ENCODE measurements around the gene EXOC1. TPM values are rescaled to one million over a fixed set of nuclear protein-coding genes. Genes with fewer than 3 reads are reported as not detected.
A peak's percentile ranks its signal among the peaks of the same experiment; 100 is the strongest.

EXOC1 gene, protein sequence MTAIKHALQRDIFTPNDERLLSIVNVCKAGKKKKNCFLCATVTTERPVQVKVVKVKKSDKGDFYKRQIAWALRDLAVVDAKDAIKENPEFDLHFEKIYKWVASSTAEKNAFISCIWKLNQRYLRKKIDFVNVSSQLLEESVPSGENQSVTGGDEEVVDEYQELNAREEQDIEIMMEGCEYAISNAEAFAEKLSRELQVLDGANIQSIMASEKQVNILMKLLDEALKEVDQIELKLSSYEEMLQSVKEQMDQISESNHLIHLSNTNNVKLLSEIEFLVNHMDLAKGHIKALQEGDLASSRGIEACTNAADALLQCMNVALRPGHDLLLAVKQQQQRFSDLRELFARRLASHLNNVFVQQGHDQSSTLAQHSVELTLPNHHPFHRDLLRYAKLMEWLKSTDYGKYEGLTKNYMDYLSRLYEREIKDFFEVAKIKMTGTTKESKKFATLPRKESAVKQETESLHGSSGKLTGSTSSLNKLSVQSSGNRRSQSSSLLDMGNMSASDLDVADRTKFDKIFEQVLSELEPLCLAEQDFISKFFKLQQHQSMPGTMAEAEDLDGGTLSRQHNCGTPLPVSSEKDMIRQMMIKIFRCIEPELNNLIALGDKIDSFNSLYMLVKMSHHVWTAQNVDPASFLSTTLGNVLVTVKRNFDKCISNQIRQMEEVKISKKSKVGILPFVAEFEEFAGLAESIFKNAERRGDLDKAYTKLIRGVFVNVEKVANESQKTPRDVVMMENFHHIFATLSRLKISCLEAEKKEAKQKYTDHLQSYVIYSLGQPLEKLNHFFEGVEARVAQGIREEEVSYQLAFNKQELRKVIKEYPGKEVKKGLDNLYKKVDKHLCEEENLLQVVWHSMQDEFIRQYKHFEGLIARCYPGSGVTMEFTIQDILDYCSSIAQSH
- total RNA-seq: 21.9 TPM

DNA sequence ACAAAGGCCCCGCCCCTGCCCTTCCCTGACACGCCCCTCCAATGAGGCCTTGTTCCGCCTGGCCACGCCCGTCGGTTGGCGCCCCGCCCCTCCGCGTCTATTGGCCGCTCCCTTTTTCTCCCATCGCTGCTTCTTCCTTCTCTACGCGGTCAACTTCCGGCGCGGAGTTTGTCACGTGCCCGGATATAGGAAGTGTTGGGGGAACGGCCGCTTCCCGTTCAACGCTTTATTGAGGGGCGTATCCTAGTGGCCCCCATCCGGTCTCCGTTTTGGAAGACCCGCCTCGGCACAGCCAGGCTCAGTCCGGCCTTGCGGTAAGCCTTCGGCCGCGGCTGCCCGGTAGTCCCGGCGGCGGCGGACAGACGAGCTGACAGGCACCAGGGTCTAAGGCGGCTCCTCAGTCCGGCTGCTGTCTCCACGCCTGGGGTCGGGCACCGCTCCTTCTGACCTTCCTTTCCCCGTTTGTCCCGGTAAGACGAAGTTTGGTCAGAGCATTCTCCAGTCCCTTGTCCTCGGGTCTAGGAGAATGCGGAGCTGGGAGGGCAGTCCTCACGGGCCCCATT is at the start of gene EXOC1:
TSS of gene EXOC1 (plus strand) at position 165 of the 563 bp plus-strand sequence. CDS start 4,676 bp downstream, outside the sequence.
- H3K9ac ChIP-seq (ENCODE audit: low read depth in 1 of 3, low read length in 3 of 3): peak within 1 kb of the TSS; percentile 84 to 96 (median 90)
- peak within 1 kb of the TSS; percentile 84 to 98 (median 92) for H3K4me3 ChIP-seq (ENCODE audit: low read length in 3 of 3)
- H3K27ac ChIP-seq (ENCODE audit: low read depth, low read length): peak within 1 kb of the TSS; percentile 79
- peaks cover 0 to 3% (median 0%) of the 10 kb centered on the region in 3 donors for H3K36me3 ChIP-seq (ENCODE audit: control insufficient read depth in 3 of 3, insufficient read depth in 3 of 3, low read length in 3 of 3)
- no peaks in the 10 kb centered on the region for H3K9me3 ChIP-seq (ENCODE audit: control insufficient read depth in 3 of 3, low read length in 3 of 3)
- H3K4me1 ChIP-seq (ENCODE audit: control insufficient read depth in 3 of 3, insufficient read depth in 3 of 3, low read length in 3 of 3): peaks cover 9 to 15% (median 10%) of the 10 kb centered on the region in 3 donors
- H3K27me3 ChIP-seq (ENCODE audit: control insufficient read depth in 3 of 3, insufficient read depth in 3 of 3, low read length in 3 of 3): peaks cover 0 to 7% (median 0%) of the 10 kb centered on the region in 3 donors

DNA sequence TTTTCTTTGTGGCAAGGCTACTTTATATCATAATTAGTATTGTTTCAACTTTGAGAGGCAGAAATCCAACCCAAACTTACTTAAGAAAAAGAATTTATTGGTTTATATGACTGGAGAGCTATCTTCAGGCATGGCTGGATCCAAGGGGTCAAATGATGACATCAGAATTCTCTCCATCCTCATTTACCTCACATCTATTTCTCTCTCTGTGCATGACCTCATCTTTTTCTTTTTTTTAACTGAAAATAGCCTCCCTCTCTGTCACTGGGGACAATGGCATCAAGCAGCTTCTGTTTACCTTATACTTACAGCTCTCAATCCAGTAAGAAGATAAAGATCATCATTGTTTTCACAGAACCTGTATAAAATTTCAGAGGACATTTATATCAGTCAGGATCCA is 45.9 kb upstream of the EXOC1 start:
- Histone ChIP-seq H3K27ac (ENCODE audit: low read depth, low read length) (no peak overlapping the region), H3K9me3 (ENCODE audit: control insufficient read depth in 3 of 3, low read length in 3 of 3) (no peaks in the 10 kb centered on the region), H3K4me3 (ENCODE audit: low read length in 3 of 3) (no peak overlapping the region), H3K4me1 (ENCODE audit: control insufficient read depth in 3 of 3, insufficient read depth in 3 of 3, low read length in 3 of 3) (no peaks in the 10 kb centered on the region), H3K36me3 (ENCODE audit: control insufficient read depth in 3 of 3, insufficient read depth in 3 of 3, low read length in 3 of 3) (no peaks in the 10 kb centered on the region), H3K27me3 (ENCODE audit: control insufficient read depth in 3 of 3, insufficient read depth in 3 of 3, low read length in 3 of 3) (peaks cover 0 to 3% (median 0%) of the 10 kb centered on the region in 3 donors), H3K9ac (ENCODE audit: low read depth in 1 of 3, low read length in 3 of 3) (no peak overlapping the region)

DNA sequence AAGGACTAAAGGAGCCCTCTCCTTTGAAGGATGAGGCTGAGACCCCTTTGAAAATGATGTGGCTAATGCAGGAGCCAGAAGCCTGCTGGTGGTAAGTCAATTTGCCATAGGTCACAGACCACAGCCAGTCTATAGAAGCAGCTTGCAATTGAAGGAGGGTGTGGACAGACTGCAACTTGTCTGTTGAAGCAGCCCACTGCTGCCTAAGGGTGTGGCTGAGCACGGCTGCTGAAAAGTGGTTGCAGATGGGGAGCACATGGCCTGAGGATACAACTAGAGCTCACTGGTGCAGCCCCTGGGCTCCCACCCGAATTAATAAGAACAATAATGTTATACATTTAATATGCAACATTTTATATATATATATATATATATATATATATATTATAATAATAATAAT is 45.3 kb upstream of the EXOC1 start:
- H3K4me3 ChIP-seq (ENCODE audit: low read length in 3 of 3): no peak overlapping the region
- no peaks in the 10 kb centered on the region for H3K36me3 ChIP-seq (ENCODE audit: control insufficient read depth in 3 of 3, insufficient read depth in 3 of 3, low read length in 3 of 3)
- H3K27ac ChIP-seq (ENCODE audit: low read depth, low read length): no peak overlapping the region
- H3K4me1 ChIP-seq (ENCODE audit: control insufficient read depth in 3 of 3, insufficient read depth in 3 of 3, low read length in 3 of 3): no peaks in the 10 kb centered on the region
- H3K27me3 ChIP-seq (ENCODE audit: control insufficient read depth in 3 of 3, insufficient read depth in 3 of 3, low read length in 3 of 3): peaks cover 0 to 3% (median 0%) of the 10 kb centered on the region in 3 donors
- H3K9ac ChIP-seq (ENCODE audit: low read depth in 1 of 3, low read length in 3 of 3): no peak overlapping the region
- no peaks in the 10 kb centered on the region for H3K9me3 ChIP-seq (ENCODE audit: control insufficient read depth in 3 of 3, low read length in 3 of 3)

- H3K4me1 ChIP-seq (ENCODE audit: control insufficient read depth in 3 of 3, insufficient read depth in 3 of 3, low read length in 3 of 3): no peaks in the 10 kb centered on the region
- H3K4me3 ChIP-seq (ENCODE audit: low read length in 3 of 3): no peak overlapping the region
- H3K36me3 ChIP-seq (ENCODE audit: control insufficient read depth in 3 of 3, insufficient read depth in 3 of 3, low read length in 3 of 3): no peaks in the 10 kb centered on the region
- H3K27me3 ChIP-seq (ENCODE audit: control insufficient read depth in 3 of 3, insufficient read depth in 3 of 3, low read length in 3 of 3): peaks cover 0 to 3% (median 0%) of the 10 kb centered on the region in 3 donors
- no peak overlapping the region for H3K27ac ChIP-seq (ENCODE audit: low read depth, low read length)
- no peaks in the 10 kb centered on the region for H3K9me3 ChIP-seq (ENCODE audit: control insufficient read depth in 3 of 3, low read length in 3 of 3)
- H3K9ac ChIP-seq (ENCODE audit: low read depth in 1 of 3, low read length in 3 of 3): no peak overlapping the region
Measured at GRCh38 chr4:55808632-55809031, 44.8 kb upstream of the EXOC1 start.

DNA sequence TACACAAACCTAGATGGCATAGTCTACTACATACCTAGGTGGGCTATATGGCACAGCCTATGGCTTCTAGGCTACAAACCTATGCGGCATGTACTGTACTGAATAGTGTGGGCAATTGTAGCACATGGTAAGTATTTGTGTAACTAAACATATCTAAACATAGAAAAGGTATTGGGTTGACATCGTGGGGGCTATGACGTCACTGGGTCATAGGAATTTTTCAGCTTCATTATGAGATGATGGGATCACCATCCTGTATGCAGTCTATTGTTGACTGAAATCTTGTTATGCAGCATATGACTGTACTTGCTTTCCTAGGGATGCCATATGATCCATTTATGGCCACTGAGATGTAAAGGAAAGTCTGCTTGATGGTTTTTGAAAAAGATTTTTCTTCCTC is 35.8 kb upstream of the EXOC1 start:
- Histone ChIP-seq H3K9ac (ENCODE audit: low read depth in 1 of 3, low read length in 3 of 3) (no peak overlapping the region), H3K27me3 (ENCODE audit: control insufficient read depth in 3 of 3, insufficient read depth in 3 of 3, low read length in 3 of 3) (peaks cover 3 to 4% (median 3%) of the 10 kb centered on the region in 3 donors), H3K9me3 (ENCODE audit: control insufficient read depth in 3 of 3, low read length in 3 of 3) (no peaks in the 10 kb centered on the region), H3K27ac (ENCODE audit: low read depth, low read length) (no peak overlapping the region), H3K4me3 (ENCODE audit: low read length in 3 of 3) (no peak overlapping the region), H3K4me1 (ENCODE audit: control insufficient read depth in 3 of 3, insufficient read depth in 3 of 3, low read length in 3 of 3) (no peaks in the 10 kb centered on the region), H3K36me3 (ENCODE audit: control insufficient read depth in 3 of 3, insufficient read depth in 3 of 3, low read length in 3 of 3) (no peaks in the 10 kb centered on the region)

DNA sequence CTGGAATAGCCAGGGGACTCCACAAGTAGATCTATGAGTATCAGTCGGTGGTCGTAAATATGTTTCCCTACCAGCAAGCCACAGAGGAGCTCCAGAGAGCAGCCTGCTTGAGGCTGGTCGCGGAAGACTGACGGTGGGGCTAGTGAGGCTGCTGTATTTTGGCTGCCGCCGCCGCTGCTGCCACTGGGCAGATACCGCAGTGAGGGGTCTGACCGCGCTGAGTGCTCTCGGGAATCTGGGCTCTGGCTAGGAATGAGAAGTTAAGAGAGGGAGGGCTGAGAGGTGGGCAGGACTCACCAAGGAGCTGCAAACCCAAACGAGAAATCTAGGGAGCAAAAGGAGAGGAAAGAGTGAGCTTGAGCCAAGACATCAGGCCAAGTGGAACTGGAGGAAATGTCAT is 33.8 kb upstream of the EXOC1 start, which contains the start of gene EXOC1L:
TSS of gene EXOC1L (plus strand) at position 157 of the 400 bp plus-strand sequence. CDS start at position 394, 237 bp downstream.
- Histone ChIP-seq H3K9ac (ENCODE audit: low read depth in 1 of 3, low read length in 3 of 3) (no peak within 1 kb of the TSS), H3K4me3 (ENCODE audit: low read length in 3 of 3) (peak within 1 kb of the TSS in 2 of 3 donors; percentile 29 to 49), H3K36me3 (ENCODE audit: control insufficient read depth in 3 of 3, insufficient read depth in 3 of 3, low read length in 3 of 3) (no peaks in the 10 kb centered on the region), H3K9me3 (ENCODE audit: control insufficient read depth in 3 of 3, low read length in 3 of 3) (no peaks in the 10 kb centered on the region), H3K4me1 (ENCODE audit: control insufficient read depth in 3 of 3, insufficient read depth in 3 of 3, low read length in 3 of 3) (no peaks in the 10 kb centered on the region), H3K27ac (ENCODE audit: low read depth, low read length) (no peak within 1 kb of the TSS), H3K27me3 (ENCODE audit: control insufficient read depth in 3 of 3, insufficient read depth in 3 of 3, low read length in 3 of 3) (peaks cover 3 to 4% (median 3%) of the 10 kb centered on the region in 3 donors)

GRCh38 chr4:55820279-55820678 is 33.2 kb upstream of the EXOC1 start:
- no peaks in the 10 kb centered on the region for H3K4me1 ChIP-seq (ENCODE audit: control insufficient read depth in 3 of 3, insufficient read depth in 3 of 3, low read length in 3 of 3)
- H3K4me3 ChIP-seq (ENCODE audit: low read length in 3 of 3): no peak overlapping the region
- no peak overlapping the region for H3K9ac ChIP-seq (ENCODE audit: low read depth in 1 of 3, low read length in 3 of 3)
- H3K9me3 ChIP-seq (ENCODE audit: control insufficient read depth in 3 of 3, low read length in 3 of 3): no peaks in the 10 kb centered on the region
- H3K36me3 ChIP-seq (ENCODE audit: control insufficient read depth in 3 of 3, insufficient read depth in 3 of 3, low read length in 3 of 3): no peaks in the 10 kb centered on the region
- peaks cover 3 to 4% (median 3%) of the 10 kb centered on the region in 3 donors for H3K27me3 ChIP-seq (ENCODE audit: control insufficient read depth in 3 of 3, insufficient read depth in 3 of 3, low read length in 3 of 3)
- no peak overlapping the region for H3K27ac ChIP-seq (ENCODE audit: low read depth, low read length)

- no peaks in the 10 kb centered on the region for H3K36me3 ChIP-seq (ENCODE audit: control insufficient read depth in 3 of 3, insufficient read depth in 3 of 3, low read length in 3 of 3)
- peaks cover 3 to 4% (median 3%) of the 10 kb centered on the region in 3 donors for H3K27me3 ChIP-seq (ENCODE audit: control insufficient read depth in 3 of 3, insufficient read depth in 3 of 3, low read length in 3 of 3)
- no peak overlapping the region for H3K9ac ChIP-seq (ENCODE audit: low read depth in 1 of 3, low read length in 3 of 3)
- no peak overlapping the region for H3K4me3 ChIP-seq (ENCODE audit: low read length in 3 of 3)
- H3K9me3 ChIP-seq (ENCODE audit: control insufficient read depth in 3 of 3, low read length in 3 of 3): no peaks in the 10 kb centered on the region
- no peaks in the 10 kb centered on the region for H3K4me1 ChIP-seq (ENCODE audit: control insufficient read depth in 3 of 3, insufficient read depth in 3 of 3, low read length in 3 of 3)
- no peak overlapping the region for H3K27ac ChIP-seq (ENCODE audit: low read depth, low read length)
Measured at GRCh38 chr4:55822329-55822728, 31.1 kb upstream of the EXOC1 start.

- Histone ChIP-seq H3K36me3 (ENCODE audit: control insufficient read depth in 3 of 3, insufficient read depth in 3 of 3, low read length in 3 of 3) (no peaks in the 10 kb centered on the region), H3K9ac (ENCODE audit: low read depth in 1 of 3, low read length in 3 of 3) (no peak overlapping the region), H3K27me3 (ENCODE audit: control insufficient read depth in 3 of 3, insufficient read depth in 3 of 3, low read length in 3 of 3) (peaks cover 0 to 6% (median under 1%) of the 10 kb centered on the region in 3 donors), H3K9me3 (ENCODE audit: control insufficient read depth in 3 of 3, low read length in 3 of 3) (no peaks in the 10 kb centered on the region), H3K4me3 (ENCODE audit: low read length in 3 of 3) (no peak overlapping the region), H3K27ac (ENCODE audit: low read depth, low read length) (no peak overlapping the region), H3K4me1 (ENCODE audit: control insufficient read depth in 3 of 3, insufficient read depth in 3 of 3, low read length in 3 of 3) (no peaks in the 10 kb centered on the region)
Measured at GRCh38 chr4:55824865-55825264, 28.6 kb upstream of the EXOC1 start.

Measured in skeletal muscle tissue (tissue), 4 donors.